Chondrocyte (in vitro differentiated cells): ENCODE measurements around the gene TAAR2. TPM values are rescaled to one million over a fixed set of nuclear protein-coding genes. Genes with fewer than 3 reads are reported as not detected.
"Not testable (repeated sequence)": the region's sequence is repeated elsewhere in the genome, so short reads cannot be mapped to it uniquely, and the experiment has no call there.

Experiments used
- DNase-seq: peaks from one replicate; pipeline ENCODE4 v3.0.0; 2021; ENCODE audit warnings: mixed read lengths, low spot score
- H3K27ac Mint-ChIP-seq: one replicate; pipeline ENCODE4 v1.8.0; 2021; ENCODE audit warnings: mild to moderate bottlenecking, moderate library complexity, mixed read lengths; ENCODE audit not compliant: unreplicated experiment
- H3K27me3 Mint-ChIP-seq: 2 replicates; pipeline ENCODE4 v1.8.0; 2021; ENCODE audit warnings: low read depth, mixed read lengths
- H3K36me3 Mint-ChIP-seq: 2 replicates; pipeline ENCODE4 v1.8.0; 2021; ENCODE audit warnings: low read depth, mixed read lengths
- H3K4me1 Mint-ChIP-seq: 2 replicates; pipeline ENCODE4 v1.8.0; 2021; ENCODE audit warnings: low read depth, mild to moderate bottlenecking, mixed read lengths
- H3K4me3 Mint-ChIP-seq: one replicate; pipeline ENCODE4 v1.8.0; 2021; ENCODE audit warnings: mild to moderate bottlenecking, moderate library complexity, mixed read lengths; ENCODE audit not compliant: unreplicated experiment
- H3K9me3 Mint-ChIP-seq: 2 replicates; pipeline ENCODE4 v1.8.0; 2021; ENCODE audit warnings: low read depth, mixed read lengths
- total RNA-seq: library from RNA; stranded (reverse); gene quantifications from 3 replicates; pipeline ENCODE4 v1.2.1, GENCODE V29; 2021
- TF ChIP-seq, protein P1 (sequence below): fragments of 200-600 bp; sonication (generic); IDR thresholded peaks from 2 replicates; pipeline ENCODE4 v1.5.0; 2021; ENCODE audit warnings: antibody characterized with exemption, mild to moderate bottlenecking, moderate library complexity

TAAR2 gene
- total RNA-seq, 1 donor from 2014 or later, result not detected

GRCh38 chr6:132650429-132650828 is 26.4 kb upstream of the TAAR2 start:
- no peaks in the 10 kb centered on the region for H3K27me3 Mint-ChIP-seq
- H3K4me3 Mint-ChIP-seq, result no peak overlapping the region
- H3K4me1 Mint-ChIP-seq, result peaks cover 6% of the 10 kb centered on the region
- TF ChIP-seq, protein P1, sequence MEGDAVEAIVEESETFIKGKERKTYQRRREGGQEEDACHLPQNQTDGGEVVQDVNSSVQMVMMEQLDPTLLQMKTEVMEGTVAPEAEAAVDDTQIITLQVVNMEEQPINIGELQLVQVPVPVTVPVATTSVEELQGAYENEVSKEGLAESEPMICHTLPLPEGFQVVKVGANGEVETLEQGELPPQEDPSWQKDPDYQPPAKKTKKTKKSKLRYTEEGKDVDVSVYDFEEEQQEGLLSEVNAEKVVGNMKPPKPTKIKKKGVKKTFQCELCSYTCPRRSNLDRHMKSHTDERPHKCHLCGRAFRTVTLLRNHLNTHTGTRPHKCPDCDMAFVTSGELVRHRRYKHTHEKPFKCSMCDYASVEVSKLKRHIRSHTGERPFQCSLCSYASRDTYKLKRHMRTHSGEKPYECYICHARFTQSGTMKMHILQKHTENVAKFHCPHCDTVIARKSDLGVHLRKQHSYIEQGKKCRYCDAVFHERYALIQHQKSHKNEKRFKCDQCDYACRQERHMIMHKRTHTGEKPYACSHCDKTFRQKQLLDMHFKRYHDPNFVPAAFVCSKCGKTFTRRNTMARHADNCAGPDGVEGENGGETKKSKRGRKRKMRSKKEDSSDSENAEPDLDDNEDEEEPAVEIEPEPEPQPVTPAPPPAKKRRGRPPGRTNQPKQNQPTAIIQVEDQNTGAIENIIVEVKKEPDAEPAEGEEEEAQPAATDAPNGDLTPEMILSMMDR, result no peak
- no peaks in the 10 kb centered on the region for H3K9me3 Mint-ChIP-seq
- no peak for DNase-seq
- H3K36me3 Mint-ChIP-seq, result no peaks in the 10 kb centered on the region
- H3K27ac Mint-ChIP-seq, result no peak overlapping the region

DNA sequence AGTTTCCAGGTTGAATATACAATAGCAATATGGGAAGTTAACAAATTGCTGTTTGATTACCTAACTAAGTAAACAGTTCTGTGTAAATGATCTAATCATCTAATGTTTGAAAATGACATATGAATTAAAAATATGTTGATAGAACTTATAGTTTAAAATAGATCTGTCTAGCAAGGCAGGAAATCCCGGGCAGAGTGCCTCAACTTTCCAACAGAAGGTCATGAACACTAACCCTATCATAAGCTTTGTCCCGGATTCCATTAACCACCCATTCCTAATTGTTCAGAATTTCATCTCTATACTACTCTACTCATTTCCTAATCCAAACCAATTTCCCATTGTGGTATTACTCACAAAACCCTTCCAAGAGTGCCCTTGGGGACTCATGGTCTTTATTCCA is 24.8 kb upstream of the TAAR2 start:
- Mint-ChIP-seq H3K4me1 (peaks cover 6% of the 10 kb centered on the region), H3K27me3 (no peaks in the 10 kb centered on the region)
- no peak for DNase-seq

DNA sequence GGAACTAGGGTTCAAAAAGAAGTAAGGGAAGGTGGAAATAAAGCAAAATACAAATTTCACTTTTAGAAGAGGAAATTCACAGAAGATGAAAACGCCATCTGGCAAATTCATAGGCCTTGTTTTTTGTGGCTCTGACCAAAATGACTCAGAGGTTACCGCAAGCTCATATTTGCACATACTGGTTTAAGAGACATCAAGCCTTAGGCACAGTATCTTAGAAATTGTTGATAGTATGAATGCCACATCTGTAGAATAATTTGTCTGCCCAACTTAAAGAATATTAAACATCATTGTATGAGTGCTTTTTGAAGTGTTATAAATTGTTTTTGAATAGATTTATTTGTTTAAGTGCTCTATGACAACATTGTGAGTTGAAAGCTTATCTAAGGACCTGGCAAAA is 24.3 kb upstream of the TAAR2 start:
- Mint-ChIP-seq H3K4me1 (peaks cover 6% of the 10 kb centered on the region), H3K27ac (no peak overlapping the region), H3K36me3 (no peaks in the 10 kb centered on the region), H3K4me3 (no peak overlapping the region), H3K9me3 (no peaks in the 10 kb centered on the region), H3K27me3 (no peaks in the 10 kb centered on the region)
- TF ChIP-seq, protein P1, result no peak
- DNase-seq, result no peak

More for the DNA sequence above, 24.8 kb upstream of the TAAR2 start:
- TF ChIP-seq, protein P1, result no peak
- Mint-ChIP-seq H3K9me3 (no peaks in the 10 kb centered on the region), H3K27ac (no peak overlapping the region), H3K36me3 (no peaks in the 10 kb centered on the region), H3K4me3 (no peak overlapping the region)

DNA sequence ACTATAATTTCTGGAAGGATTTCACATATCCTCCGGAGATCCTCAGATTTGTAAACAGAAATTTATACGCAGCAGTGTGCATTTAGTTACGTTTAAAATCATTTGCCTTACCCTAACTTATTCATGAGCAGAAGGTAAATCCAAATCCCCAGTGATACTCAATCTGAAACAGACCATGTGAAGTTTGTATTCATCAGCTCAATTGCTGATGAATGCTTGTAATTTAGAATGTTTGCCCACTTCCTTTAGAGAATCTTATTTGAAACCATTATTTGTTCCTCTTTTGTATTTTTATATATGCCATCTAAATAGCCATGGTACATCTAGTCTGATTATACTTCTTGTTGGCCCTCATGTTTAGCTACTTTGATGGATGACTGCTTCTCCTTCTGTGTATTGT is 19.5 kb upstream of the TAAR2 start:
- no peaks in the 10 kb centered on the region for H3K36me3 Mint-ChIP-seq

GRCh38 chr6:132637135-132637534 is 13.1 kb upstream of the TAAR2 start:
- not testable (repeated sequence) for H3K36me3 Mint-ChIP-seq, DNase-seq, H3K4me3 Mint-ChIP-seq, H3K27ac Mint-ChIP-seq, H3K4me1 Mint-ChIP-seq
- Mint-ChIP-seq H3K9me3 (peaks cover 17% of the 10 kb centered on the region), H3K27me3 (peaks cover 41% of the 10 kb centered on the region)

More for the DNA sequence above, 19.5 kb upstream of the TAAR2 start:
- no peaks in the 10 kb centered on the region for H3K9me3 Mint-ChIP-seq
- H3K27ac Mint-ChIP-seq, result no peak overlapping the region
- TF ChIP-seq, protein P1, result no peak
- DNase-seq, result no peak
- H3K4me3 Mint-ChIP-seq, result no peak overlapping the region
- peaks cover 5% of the 10 kb centered on the region for H3K4me1 Mint-ChIP-seq
- H3K27me3 Mint-ChIP-seq, result peaks cover 15% of the 10 kb centered on the region

GRCh38 chr6:132635906-132636305 is 11.8 kb upstream of the TAAR2 start:
- peaks cover 41% of the 10 kb centered on the region for H3K27me3 Mint-ChIP-seq
- not testable (repeated sequence) for H3K4me3 Mint-ChIP-seq, H3K4me1 Mint-ChIP-seq, DNase-seq, H3K36me3 Mint-ChIP-seq, H3K27ac Mint-ChIP-seq
- H3K9me3 Mint-ChIP-seq, result peaks cover 17% of the 10 kb centered on the region

DNA sequence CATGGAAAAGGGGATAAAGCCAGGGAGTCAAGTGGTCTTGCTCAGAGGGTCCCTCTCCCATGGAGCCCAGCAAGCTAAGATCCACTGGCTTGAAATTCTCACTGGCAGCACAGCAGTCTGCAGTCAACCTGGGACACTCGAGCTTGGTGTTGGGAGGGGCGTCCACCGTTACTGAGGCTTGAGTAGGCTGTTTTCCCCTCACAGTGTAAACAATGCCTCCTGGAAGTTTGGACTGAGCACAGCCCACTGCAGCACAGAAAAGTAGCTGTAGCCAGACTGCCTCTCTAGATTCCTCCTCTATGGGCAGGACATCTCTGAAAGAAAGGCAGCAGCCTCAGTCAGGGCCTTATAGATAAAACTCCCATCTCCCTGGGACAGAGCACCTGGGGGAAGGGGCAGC is 11.2 kb upstream of the TAAR2 start:
- not testable (repeated sequence) for H3K4me3 Mint-ChIP-seq, H3K4me1 Mint-ChIP-seq, DNase-seq, H3K27ac Mint-ChIP-seq, H3K36me3 Mint-ChIP-seq
- H3K9me3 Mint-ChIP-seq, result peaks cover 17% of the 10 kb centered on the region
- H3K27me3 Mint-ChIP-seq, result peaks cover 42% of the 10 kb centered on the region
